ENCODE measurements around the gene FHIT.

Gene FHIT

GRCh38 chr3:60177726-60178125 is 1073.5 kb downstream of the FHIT start:
- no peaks in the 10 kb centered on the region for H3F3A ChIP-seq (ENCODE audit: control insufficient read depth, insufficient read depth)
- H3K36me3 ChIP-seq (ENCODE audit: control insufficient read depth, low read length), result no peaks in the 10 kb centered on the region
- no peaks in the 10 kb centered on the region for H3K9me2 ChIP-seq (replicated peaks; ENCODE audit: control insufficient read depth, low read length)
- H3K4me2 ChIP-seq (ENCODE audit: low read length), result no peak overlapping the region
- TF ChIP-seq CTCF (IDR thresholded peaks at IDR 0.05; ENCODE audit: low read depth, low read length, poor library complexity, severe bottlenecking) (no peak), EZH2phosphoT487 (IDR thresholded peaks at IDR 0.05; ENCODE audit: borderline replicate concordance, low read length) (no peak)
- H3K4me3 ChIP-seq (ENCODE audit: low read length), result no peak overlapping the region
- no peaks in the 10 kb centered on the region for H3K79me2 ChIP-seq (ENCODE audit: control insufficient read depth, low read length)
- no peaks in the 10 kb centered on the region for H3K27me3 ChIP-seq (ENCODE audit: control insufficient read depth, low read length)
- H3K27ac ChIP-seq (ENCODE audit: low read depth, low read length), result no peak overlapping the region
- no peaks in the 10 kb centered on the region for H3K9me3 ChIP-seq (ENCODE audit: control insufficient read depth, insufficient read depth, low read length)
- peaks cover 6% of the 10 kb centered on the region for H3K4me1 ChIP-seq (ENCODE audit: control insufficient read depth, low read length)
- no peaks in the 10 kb centered on the region for H4K20me1 ChIP-seq (ENCODE audit: control insufficient read depth, insufficient read depth, low read depth, low read length)

GRCh38 chr3:60176614-60177013 is 1074.6 kb downstream of the FHIT start:
- no peaks in the 10 kb centered on the region for H3F3A ChIP-seq (ENCODE audit: control insufficient read depth, insufficient read depth)
- H3K79me2 ChIP-seq (ENCODE audit: control insufficient read depth, low read length), result no peaks in the 10 kb centered on the region
- no peaks in the 10 kb centered on the region for H3K36me3 ChIP-seq (ENCODE audit: control insufficient read depth, low read length)
- no peak overlapping the region for H3K27ac ChIP-seq (ENCODE audit: low read depth, low read length)
- H3K9me3 ChIP-seq (ENCODE audit: control insufficient read depth, insufficient read depth, low read length), result no peaks in the 10 kb centered on the region
- H3K4me1 ChIP-seq (ENCODE audit: control insufficient read depth, low read length), result peaks cover 6% of the 10 kb centered on the region
- TF ChIP-seq EZH2phosphoT487 (IDR thresholded peaks at IDR 0.05; ENCODE audit: borderline replicate concordance, low read length), result no peak
- TF ChIP-seq CTCF (IDR thresholded peaks at IDR 0.05; ENCODE audit: low read depth, low read length, poor library complexity, severe bottlenecking), result no peak
- no peaks in the 10 kb centered on the region for H3K9me2 ChIP-seq (replicated peaks; ENCODE audit: control insufficient read depth, low read length)
- no peaks in the 10 kb centered on the region for H4K20me1 ChIP-seq (ENCODE audit: control insufficient read depth, insufficient read depth, low read depth, low read length)
- H3K27me3 ChIP-seq (ENCODE audit: control insufficient read depth, low read length), result no peaks in the 10 kb centered on the region
- no peak overlapping the region for H3K4me3 ChIP-seq (ENCODE audit: low read length)
- no peak overlapping the region for H3K4me2 ChIP-seq (ENCODE audit: low read length)

GRCh38 chr3:60175680-60176079 is 1075.6 kb downstream of the FHIT start:
- H3K27me3 ChIP-seq (ENCODE audit: control insufficient read depth, low read length), result no peaks in the 10 kb centered on the region
- no peaks in the 10 kb centered on the region for H3K9me3 ChIP-seq (ENCODE audit: control insufficient read depth, insufficient read depth, low read length)
- H3K27ac ChIP-seq (ENCODE audit: low read depth, low read length), result no peak overlapping the region
- H3K4me3 ChIP-seq (ENCODE audit: low read length), result no peak overlapping the region
- H3K79me2 ChIP-seq (ENCODE audit: control insufficient read depth, low read length), result no peaks in the 10 kb centered on the region
- TF ChIP-seq CTCF (IDR thresholded peaks at IDR 0.05; ENCODE audit: low read depth, low read length, poor library complexity, severe bottlenecking), result no peak
- no peak for TF ChIP-seq EZH2phosphoT487 (IDR thresholded peaks at IDR 0.05; ENCODE audit: borderline replicate concordance, low read length)
- H4K20me1 ChIP-seq (ENCODE audit: control insufficient read depth, insufficient read depth, low read depth, low read length), result no peaks in the 10 kb centered on the region
- H3F3A ChIP-seq (ENCODE audit: control insufficient read depth, insufficient read depth), result no peaks in the 10 kb centered on the region
- H3K9me2 ChIP-seq (replicated peaks; ENCODE audit: control insufficient read depth, low read length), result no peaks in the 10 kb centered on the region
- H3K4me2 ChIP-seq (ENCODE audit: low read length), result no peak overlapping the region
- H3K4me1 ChIP-seq (ENCODE audit: control insufficient read depth, low read length), result peaks cover 6% of the 10 kb centered on the region
- H3K36me3 ChIP-seq (ENCODE audit: control insufficient read depth, low read length), result no peaks in the 10 kb centered on the region

- Histone ChIP-seq H3K4me3 (ENCODE audit: low read length) (no peak overlapping the region), H3K9me3 (ENCODE audit: control insufficient read depth, insufficient read depth, low read length) (no peaks in the 10 kb centered on the region), H3F3A (ENCODE audit: control insufficient read depth, insufficient read depth) (no peaks in the 10 kb centered on the region), H3K79me2 (ENCODE audit: control insufficient read depth, low read length) (no peaks in the 10 kb centered on the region), H3K4me2 (ENCODE audit: low read length) (no peak overlapping the region), H3K36me3 (ENCODE audit: control insufficient read depth, low read length) (no peaks in the 10 kb centered on the region), H3K27me3 (ENCODE audit: control insufficient read depth, low read length) (no peaks in the 10 kb centered on the region), H4K20me1 (ENCODE audit: control insufficient read depth, insufficient read depth, low read depth, low read length) (no peaks in the 10 kb centered on the region), H3K27ac (ENCODE audit: low read depth, low read length) (no peak overlapping the region), H3K9me2 (replicated peaks; ENCODE audit: control insufficient read depth, low read length) (no peaks in the 10 kb centered on the region), H3K4me1 (ENCODE audit: control insufficient read depth, low read length) (no peaks in the 10 kb centered on the region)
- no peak for TF ChIP-seq CTCF (IDR thresholded peaks at IDR 0.05; ENCODE audit: low read depth, low read length, poor library complexity, severe bottlenecking)
- TF ChIP-seq EZH2phosphoT487 (IDR thresholded peaks at IDR 0.05; ENCODE audit: borderline replicate concordance, low read length), result no peak
Measured at GRCh38 chr3:60169755-60170154, 1081.5 kb downstream of the FHIT start.
